Amniotic epithelial cell (primary cell): ENCODE data around the gene ZKSCAN1.

Experiments
- DNase-seq: peaks from one replicate; pipeline ENCODE4 v3.0.0-alpha.2; 2010; ENCODE audit warnings: low read depth

The ZKSCAN1 gene

DNA sequence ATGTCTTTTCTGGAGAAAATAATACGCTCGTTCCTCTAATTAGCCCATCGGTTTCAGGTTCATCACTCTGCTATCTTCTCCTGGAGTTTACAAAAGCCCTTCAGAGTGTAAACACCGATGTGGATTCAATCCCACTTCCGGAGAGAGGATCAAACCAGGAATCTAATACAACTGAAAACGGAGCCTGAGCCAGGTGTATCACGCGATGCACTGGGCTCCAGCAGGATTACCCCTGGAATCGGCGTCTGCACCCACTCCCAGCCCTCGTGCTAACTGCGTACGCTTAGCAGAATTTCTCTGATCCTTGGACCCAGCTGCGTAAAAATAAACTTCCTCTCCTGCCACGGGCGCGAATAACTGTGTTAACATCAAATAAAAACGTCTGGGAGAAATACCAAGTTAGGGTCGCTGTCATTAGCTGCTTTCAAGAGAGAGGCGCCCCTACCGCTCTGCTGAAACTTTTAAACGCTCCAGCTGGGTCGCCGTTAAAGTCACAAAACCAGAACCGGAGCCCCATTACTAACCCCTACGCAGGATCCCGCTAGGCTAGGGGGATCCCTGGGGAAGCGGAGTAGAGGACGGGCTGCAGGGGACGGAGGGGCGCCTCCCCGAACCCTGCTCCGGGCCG lies 65.6 kb downstream of the ZKSCAN1 start:
- DNase-seq: peak; percentile 30

DNA sequence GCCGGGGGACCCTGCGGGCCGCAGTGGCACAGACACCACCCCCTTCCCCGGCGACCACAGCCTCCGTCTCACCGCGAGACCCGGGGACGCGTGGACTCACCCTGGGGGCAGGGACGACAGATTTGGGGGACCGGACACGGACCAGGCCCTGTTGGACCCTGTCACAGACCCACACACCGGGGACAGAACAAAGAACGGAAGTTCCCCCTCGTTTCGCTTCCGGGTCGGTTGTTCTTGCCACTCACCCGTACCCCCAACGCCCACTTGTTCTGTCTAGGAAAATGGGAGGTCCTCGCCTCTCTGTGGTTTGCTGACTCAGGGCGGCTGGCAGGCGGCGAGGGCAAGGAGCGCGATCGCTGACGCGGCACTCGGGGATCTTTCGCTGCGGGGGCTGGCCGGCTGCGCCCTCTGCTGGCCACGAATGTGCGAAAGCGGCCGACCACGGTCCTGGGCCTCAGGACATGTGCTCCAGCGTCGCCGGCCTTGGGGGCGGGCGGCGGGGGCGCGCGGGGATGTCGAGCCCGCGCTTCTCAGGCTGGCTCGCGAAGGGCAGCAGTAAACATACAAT lies 66.2 kb downstream of the ZKSCAN1 start, which contains the start of gene ZNF3:
Gene ZNF3 (minus strand): TSS at position 189 of the 568 bp plus-strand sequence. CDS start 4,366 bp downstream, outside the sequence.
- peak; percentile 99 for DNase-seq

DNA sequence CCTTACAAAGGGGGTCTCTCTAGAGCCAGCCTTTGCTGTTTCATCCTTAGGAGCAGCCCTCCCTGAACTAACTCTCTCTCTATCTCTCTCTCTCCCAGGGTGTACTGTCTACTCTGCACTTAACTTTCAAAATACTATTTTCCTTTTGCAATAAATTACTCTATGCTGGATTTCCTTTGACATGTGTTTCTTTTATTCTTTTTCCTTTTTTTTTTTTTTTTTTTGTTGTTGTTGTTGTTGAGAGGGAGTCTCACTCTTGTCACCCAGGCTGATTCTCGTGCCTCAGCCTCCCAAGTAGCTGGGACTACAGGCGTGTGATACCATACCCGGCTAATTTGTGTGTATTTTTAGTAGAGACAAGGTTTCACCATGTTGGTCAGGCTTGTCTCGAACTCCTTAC lies 67.6 kb downstream of the ZKSCAN1 start:
- no peak for DNase-seq

DNA sequence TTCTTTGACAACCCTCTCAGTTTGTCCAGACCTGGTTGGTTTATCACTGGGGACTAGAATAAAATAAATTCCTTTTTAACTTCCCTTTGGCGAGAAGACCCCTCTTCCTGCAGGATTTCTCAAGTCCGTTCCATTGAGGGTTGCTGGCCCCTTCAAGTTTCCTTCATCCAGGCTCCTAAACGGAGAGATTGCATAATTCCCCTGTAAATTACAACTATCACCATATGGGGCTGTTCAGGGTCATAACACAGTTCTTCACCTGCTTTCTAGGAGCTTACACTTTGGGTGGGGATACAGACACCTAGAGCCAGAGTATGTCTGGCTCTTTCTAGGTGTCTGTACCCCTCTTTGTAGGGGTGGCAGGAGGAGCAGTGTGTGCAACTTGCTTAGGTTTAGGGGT lies 70.1 kb downstream of the ZKSCAN1 start:
- DNase-seq: no peak

DNA sequence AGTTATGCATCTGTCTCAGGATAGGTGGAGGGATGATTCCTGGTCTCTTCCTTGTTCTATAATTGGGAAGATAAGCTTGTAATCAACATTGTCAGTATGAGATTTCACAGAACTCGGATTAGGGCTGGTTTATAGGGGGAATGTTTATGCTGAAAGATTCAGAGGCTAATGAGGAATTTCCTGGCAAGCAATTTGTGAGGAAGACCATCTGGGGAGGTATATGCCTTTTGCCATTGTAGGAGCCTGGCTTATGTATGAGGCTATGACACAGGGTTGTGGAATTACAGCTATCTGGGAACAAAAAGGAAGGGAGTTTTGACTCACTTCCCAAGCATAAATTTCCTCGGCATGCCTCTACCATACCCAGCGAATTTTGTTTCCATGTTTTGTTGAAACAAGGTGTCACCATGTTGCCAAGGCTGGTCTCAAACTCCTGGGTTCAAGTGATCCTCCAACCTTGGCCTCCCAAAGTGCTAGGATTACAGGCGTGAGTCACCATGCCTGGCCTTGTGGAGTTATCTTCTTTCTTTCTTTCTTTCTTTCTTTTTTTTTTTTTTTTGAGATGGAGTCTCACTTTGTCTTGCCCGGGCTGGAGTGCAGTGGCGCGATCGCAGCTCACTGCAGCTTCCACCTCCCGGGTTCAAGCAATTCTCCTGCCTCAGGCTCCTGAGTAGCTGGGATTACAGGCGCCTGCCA lies 71.8 kb downstream of the ZKSCAN1 start:
- DNase-seq: peak; percentile 100

DNA sequence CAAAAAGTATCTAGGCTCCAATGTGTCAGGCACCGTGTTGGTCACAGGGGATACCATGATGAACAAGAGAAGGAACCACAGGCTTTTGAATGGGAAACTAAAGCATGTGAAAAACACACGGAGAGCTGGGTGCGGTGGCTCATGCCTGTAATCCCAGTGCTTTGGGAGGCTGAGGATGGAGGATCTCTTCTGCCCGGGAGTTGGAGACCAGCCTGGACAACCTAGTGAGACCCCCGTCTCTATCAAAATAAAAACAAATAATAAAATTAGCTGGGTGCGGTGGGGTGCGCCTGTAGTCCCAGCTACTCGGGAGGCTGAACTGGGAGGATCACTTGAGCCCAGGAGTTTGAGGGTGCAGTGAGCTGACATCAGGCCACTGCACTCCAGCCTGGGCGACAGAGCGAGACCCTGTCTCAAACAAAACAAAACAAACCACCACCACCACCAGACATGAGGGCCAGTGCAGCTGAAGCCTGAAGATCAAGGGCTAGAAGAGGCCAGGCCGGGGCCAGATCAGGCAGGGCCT lies 72.8 kb downstream of the ZKSCAN1 start:
- no peak for DNase-seq

DNA sequence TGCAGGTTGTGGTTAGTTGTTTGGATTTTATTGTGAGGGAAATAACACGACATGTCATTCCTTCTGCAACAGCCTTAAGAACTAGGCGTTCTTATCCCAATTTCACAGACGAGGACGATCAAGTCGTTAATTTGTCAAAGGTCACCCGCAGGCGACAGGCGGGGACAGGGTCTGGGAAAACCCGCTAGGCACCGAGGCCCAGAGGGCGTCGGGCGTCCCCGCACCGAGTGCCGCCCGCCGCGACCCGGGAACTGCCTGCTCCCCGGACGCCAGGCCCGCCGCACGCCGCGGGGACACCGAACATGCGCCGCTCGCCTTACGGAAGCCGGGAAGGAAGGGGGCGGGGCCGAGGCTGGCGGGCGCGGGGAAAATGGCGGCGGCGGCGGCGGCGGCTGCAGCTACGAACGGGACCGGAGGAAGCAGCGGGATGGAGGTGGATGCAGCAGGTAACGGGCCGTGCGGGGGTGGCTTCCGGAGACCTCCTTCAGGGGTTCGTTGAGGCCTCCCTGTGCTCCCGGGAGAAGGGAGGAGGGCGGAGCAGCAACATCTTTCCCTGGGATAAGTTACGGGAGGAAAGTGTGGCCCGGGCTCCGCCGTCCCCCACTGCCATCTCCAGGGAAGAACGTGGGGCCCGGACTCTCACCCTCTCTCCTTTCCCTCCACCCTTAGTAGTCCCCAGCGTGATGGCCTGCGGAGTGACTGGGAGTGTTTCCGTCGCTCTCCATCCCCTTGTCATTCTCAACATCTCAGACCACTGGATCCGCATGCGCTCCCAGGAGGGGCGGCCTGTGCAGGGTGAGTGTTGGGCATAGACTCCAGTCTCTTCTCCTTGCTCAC lies 73.4 kb downstream of the ZKSCAN1 start, which contains the start of gene COPS6:
Gene COPS6 (plus strand): TSS at position 349 of the 837 bp plus-strand sequence. CDS start 22 bp downstream, at position 371.
- DNase-seq: peak; percentile 51

DNA sequence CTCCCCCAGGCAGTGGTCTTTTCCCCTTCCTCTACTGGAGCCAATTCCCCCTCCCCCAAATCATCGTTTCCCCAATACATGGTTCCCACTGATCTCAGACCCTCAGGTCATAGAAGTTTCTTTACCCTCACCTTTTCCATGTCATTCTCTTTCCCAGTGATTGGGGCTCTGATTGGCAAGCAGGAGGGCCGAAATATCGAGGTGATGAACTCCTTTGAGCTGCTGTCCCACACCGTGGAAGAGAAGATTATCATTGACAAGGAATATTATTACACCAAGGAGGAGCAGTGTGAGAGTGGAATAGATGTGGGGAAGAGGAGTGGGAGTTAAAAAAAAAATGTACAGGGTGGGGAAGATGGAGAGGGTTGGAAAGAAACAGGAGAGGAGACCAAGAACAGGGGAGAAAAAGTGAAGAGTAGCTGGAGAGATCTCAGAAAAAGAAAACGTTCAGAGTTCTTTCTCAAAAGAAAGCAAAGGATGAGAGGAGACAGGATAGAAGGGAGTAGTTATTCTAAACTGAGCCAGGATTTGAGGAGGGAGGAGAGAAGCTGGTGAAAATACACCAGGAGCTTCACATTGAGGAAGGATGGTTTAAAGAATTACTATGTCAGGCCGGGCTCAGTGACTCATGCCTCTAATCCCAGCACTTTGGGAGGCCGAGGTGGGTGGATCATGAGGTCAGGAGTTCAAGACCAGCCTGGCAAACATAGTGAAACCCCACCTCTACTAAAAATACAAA lies 74.2 kb downstream of the ZKSCAN1 start:
- peak; percentile 66 for DNase-seq

DNA sequence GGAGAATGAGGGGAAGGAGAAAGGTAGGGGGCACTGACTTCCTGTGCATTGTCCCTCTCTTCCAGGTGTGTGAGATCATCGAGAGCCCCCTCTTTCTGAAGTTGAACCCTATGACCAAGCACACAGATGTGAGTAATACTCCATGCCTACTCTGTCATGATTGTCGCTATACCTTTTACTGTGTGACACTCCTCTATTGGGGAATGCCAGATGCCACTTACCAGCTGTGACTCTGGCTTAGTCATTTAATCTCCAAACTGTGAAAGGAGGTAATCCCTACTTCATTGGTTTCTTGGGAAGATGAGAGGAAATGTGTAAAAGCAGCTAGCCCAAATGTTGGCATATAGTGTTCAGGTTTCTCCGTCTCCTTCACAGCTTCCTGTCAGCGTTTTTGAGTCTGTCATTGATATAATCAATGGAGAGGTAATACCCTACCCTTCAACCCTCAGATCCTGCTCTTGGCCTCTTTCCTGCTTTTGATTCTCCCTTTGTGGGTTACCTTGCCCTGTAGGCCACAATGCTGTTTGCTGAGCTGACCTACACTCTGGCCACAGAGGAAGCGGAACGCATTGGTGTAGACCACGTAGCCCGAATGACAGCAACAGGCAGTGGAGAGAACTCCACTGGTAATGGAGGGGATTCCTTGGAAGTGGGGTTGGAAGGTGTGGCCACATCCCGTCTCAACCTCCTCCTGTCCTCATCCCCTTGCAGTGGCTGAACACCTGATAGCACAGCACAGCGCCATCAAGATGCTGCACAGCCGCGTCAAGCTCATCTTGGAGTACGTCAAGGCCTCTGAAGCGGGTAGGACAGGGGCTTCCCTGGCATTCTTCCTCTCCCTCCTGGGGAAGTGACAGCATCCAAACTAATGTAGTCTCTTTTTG lies 75.4 kb downstream of the ZKSCAN1 start:
- no peak for DNase-seq
